Measurements from ENCODE around the gene FHL3. TPM values are rescaled to one million over a fixed set of nuclear protein-coding genes. Genes with fewer than 3 reads are reported as not detected.

The FHL3 gene
- total RNA-seq, 2 donors from 2014 or later, result 55.6 to 80.7 TPM

DNA sequence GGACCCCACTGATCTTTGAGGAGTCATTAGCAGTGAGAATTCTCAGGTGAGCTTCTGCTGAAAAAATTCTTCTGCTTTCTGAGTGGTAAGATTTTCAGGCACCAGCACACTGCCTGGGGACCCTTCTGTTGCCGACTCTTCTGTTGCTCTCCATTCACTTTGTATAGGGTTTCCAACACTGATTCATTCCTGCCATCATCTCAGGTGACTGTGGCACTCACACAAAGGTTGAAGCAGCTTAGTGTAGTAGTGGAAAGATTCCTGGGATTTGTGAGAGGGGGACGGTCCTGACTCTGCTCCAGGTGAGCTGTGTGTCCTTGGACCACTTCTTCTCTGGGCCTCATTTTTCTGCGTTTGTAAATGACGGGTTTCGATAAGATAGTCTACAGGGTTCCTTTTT, 16.7 kb upstream of the FHL3 start:
- DNase-seq (ENCODE audit: low spot score), result peak; percentile 37
- intact Hi-C loops (cut with DNase I), result loop anchor here in 1 of 2 donors (10.0 kb wide), 1 partner anchor 813 kb away; no protein-coding TSS in a partner anchor

DNA sequence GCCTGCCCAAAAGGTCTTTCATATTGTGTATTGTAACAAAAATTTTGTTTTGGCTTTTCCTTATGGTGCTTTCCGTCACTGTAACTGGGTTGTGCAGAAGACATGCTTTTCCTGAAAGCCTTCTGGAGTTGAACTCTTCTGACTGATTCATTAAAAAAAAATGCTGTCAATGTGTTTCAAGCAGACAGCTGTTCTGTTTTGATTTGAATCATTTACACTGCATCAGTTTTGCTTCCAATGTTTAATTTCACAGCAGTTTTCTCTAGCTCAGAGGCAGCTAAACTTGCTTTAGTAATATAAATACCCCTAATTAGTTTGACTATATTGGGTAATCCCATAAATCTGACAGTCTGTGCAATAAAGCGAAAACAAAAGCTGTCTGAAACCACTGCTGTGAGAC, 15.1 kb upstream of the FHL3 start:
- DNase-seq (ENCODE audit: low spot score), result no peak
- intact Hi-C loops (cut with DNase I), result loop anchor here in 1 of 2 donors (10.0 kb wide), 1 partner anchor 814 kb away; no protein-coding TSS in a partner anchor

DNA sequence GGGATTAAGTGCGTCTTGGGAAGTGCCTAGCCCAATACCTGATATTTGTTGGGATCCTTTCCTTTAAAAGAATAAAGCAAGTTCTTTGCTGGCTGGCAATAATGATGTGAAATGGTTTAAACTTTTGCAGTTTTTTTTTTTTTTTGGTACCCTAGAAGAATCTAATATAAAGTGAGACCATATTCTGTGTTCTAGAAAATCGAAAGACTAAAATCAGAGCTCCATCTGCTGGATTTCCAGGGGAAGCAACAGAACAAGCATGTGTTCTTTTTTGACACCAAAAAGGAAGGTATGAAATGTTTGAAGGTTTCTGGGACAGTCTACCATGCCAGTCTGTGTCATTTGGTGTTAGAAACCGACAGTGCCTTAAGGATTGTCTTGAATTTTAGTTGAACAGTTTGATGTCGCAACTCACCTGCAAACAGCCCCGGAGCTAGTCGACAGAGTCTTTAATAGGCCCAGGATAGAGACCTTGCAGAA, 13.6 kb upstream of the FHL3 start:
- intact Hi-C loops (cut with DNase I), result no loop called here
- no peak for DNase-seq (ENCODE audit: low spot score)

DNA sequence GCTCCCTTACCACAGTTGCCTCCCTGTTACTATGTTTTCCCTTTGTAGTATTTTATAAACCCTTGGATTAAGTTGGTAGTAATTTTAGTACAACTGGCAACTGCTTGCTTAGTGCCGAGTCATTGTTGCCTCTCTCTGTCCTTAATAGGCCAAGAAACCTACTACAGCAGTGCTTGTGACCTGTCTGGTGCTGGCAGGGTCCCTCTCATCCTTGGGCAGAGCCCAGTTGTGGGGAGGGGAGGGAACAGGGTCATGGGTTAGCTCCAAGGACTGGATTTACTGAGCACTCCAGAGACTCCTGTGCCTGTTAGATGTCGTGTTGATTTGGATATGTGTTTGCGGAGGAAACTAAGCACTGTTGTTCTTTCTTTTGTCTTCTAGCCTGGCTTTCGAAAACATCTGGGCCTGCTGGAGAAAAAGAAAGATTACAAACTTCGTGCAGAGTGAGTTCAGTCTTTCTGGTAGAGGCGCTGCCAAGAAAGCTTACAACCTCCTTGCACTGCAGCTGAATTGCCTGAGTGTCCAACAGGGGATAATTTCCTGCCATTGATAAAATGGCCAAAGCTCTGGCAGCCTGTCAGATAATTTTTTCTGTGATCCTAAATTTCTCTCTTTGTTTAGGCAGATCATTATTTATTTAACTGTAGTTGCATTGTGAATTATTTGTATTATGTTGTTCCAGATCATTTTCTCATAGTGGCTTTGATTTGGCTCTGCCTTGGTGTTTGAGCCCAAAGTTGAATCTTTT, 10.8 kb upstream of the FHL3 start:
- intact Hi-C loops (cut with DNase I), result no loop called here

DNA sequence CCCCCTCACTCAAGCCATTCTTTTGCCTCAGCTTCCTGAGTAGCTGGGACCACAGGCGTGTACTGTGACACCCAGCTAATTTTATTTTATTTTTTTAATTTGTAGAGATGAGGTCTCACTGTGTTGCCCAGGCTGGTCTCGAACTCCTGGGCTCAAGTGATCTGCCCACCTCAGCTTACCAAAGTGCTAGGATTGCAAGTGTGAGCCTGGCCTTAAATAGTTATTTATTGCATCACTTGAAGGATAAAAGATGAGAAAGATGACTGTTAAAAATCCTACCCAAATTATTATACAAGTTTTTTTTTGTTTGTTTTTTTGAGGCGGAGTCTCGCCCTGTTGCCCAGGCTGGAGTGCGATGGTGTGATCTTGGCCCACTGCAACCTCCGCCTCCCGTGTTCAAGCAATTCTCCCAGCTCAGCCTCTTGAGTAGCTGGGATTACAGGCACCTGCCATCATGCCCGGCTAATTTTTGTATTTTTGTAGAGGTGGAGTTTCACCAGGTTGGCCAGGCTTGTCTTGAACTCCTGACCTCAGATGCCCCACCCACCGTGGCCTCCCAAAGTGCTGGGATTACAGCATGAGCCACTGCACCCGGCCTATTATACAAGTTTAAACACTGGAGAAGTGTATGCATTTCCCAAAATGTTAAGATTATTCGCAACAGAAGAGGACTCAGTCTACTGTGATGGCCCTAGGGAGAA, 9.6 kb upstream of the FHL3 start:
- DNase-seq (ENCODE audit: low spot score), result peak; percentile 35
- intact Hi-C loops (cut with DNase I), result no loop called here

More for the DNA sequence above, 10.8 kb upstream of the FHL3 start:
- DNase-seq (ENCODE audit: low spot score), result peak; percentile 58

DNA sequence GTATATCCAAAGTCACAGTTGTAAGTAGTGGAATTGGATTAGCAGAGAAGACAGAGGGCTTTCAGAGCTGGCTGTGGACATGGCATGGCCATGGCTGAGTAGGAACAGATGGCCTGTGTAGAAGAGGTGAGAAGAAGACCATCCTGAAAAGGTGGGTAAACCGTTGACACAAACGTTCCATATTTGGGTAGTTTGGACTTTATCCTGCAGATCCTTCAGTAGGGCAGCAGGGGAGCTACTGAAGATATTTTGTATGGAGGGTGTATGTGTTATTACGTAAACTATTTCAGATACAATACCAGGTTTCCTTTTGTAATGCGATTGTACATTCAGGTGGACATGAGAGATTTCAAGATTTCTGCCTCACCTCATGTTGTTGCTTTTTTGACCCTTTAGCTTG, 8.9 kb upstream of the FHL3 start:
- intact Hi-C loops (cut with DNase I), result no loop called here
- DNase-seq (ENCODE audit: low spot score), result no peak

DNA sequence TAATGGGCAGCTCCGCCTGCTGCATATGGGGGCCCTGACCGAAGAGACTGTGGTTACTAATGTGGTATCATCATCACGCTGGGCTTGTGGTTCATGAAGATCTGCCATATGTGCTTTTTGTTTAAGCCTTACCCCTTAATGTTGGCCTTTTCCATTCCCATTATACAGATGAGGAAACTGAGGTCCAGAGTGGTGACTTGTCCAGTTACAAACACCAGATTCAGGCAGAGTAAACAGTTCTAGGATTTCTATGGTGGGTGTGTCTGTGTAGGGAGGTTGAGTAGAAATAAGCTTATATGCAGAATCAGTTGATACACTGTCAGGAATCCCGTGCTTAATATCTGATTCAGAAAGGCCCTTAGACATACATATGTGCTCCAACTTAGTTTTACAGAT, 7.9 kb upstream of the FHL3 start:
- intact Hi-C loops (cut with DNase I), result no loop called here
- no peak for DNase-seq (ENCODE audit: low spot score)

DNA sequence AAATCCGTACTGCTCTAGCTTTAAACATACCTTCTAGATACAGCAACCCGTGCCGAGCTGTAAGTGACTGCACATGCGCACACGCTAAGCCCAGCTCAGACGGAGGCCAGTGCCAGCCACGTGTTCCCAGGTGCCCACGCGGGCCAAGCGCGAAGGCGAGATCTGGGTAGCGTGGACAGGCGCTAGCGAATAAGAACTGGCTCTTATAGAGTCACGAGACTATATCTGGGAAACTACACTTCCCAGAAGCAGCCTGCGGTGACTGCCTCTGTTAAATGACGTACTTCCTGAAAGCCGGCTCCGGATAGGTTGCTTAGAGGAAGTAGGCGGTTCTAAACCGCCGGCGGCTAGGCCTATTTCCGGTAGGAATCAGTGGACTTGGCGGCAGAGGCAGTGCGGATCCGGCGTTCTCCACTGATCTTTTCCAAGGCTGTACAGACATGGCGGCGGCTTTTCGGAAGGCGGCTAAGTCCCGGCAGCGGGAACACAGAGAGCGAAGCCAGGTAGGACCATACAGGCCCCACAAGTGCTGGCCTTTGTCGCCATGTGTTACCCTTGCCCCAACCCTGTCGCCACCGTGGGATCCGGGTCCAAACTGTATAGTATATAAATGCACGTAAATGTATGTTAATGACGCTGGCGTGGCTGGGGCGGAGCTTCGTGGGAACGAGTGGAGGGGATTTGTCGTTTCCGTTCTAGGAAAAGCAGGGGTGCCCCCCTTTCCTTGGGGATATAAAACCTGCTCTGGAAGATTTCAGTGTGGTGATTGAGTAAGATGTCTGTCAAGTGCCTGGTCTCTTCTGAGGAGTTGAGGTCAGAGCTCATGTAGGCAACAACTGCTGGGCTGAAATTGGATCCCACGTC, 7.3 kb upstream of the FHL3 start, which contains the start of gene UTP11:
Gene UTP11 (plus strand): TSS at position 372 of the 864 bp plus-strand sequence. CDS start 69 bp downstream, at position 441.
- intact Hi-C loops (cut with DNase I), result no loop called here
- peak; percentile 97 for DNase-seq (ENCODE audit: low spot score)

DNA sequence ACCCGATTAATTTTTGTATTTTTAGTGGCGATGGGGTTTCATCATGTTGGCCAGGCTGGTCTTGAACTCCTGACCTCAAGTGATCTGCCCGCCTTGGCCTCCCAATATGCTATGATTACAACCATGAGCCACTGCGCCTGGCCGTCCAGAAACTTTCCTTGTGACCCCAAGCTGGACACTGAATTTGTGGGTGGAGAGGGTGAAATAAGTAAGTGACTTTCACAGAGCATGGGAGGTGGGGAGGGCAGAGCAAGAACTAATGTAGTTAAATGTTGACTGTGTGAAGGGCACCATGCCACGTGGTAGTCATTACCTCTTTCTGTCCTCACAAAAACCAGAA, 4.5 kb upstream of the FHL3 start:
- intact Hi-C loops (cut with DNase I), result no loop called here
- peak; percentile 36 for DNase-seq (ENCODE audit: low spot score)

DNA sequence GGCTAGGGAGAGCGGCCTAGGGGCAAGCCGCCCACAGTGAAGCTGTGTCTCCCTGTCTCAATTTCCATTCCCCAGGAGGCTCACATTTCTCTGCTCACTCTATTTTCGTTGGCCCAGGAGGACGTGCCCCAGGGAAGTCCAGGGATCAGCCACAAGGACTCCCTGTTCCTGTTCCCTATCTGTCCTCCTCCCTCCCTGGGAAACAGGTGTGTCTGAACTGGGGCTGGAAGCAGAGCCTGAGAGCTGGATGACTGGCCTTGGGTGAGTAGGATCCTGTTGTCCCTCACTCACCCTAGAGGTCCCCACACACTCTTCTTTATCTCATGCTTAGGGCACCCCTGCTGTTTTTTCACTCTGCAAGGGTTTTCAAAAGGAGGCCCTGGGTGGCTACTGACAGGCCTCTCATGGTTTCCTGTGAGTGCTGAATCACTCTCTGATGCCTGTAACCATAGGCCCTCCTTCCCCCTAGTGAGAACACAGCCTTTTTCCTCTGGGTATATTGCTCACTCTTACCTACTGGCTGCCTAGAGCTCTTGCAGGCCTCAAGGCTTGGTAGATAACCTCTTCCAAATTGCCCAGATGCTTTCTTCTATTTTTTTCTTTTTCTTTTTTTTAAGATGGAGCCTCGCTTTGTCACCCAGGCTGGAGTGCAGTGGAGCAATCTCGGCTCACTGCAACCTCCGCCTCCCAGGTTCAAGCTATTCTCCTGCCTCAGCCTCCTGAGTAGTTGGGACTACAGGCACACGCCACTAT, 4.0 kb upstream of the FHL3 start:
- peak; percentile 36 for DNase-seq (ENCODE audit: low spot score)
- intact Hi-C loops (cut with DNase I), result no loop called here

DNA sequence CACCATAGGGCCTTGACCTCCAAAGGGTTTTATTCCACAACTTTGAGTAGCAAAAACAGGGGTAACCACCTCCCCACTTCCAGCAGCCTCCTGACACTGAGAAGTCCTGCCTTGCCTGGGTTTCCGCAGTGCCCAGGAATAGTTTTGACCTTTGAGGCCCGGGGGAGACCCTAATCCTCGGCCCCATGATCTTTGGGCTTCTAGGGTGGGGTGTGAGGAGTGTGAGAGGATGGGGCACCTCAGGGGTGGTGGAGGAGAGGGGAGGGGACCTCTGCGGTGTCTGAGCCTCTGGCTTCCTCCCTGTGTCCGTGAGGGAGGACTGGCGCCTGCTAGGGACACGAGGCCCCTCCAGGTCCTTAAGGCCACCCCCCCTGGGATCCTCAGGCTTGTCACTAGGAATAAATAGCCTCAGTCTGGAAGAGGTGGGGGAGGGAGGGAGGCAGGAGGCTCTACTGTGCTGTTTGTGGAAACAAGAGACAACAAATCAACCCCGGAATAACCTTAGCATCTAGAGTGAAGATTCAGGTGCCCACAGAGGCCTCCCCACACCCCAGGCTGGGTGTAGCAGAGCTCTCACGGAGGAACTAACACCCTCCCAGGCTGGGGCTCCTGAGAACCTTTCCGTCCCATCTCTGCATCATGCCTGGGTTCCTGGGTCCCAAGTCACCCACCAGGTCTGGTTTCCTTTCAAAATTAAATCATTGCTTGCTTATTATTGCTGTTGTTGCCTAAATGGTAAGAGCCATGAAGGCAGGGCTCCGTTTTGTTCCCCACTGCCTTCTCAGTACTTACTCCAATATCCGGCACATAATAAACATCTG, 904 bp upstream of the FHL3 start:
- intact Hi-C loops (cut with DNase I), result no loop called here
- peak; percentile 62 for DNase-seq (ENCODE audit: low spot score)

DNA sequence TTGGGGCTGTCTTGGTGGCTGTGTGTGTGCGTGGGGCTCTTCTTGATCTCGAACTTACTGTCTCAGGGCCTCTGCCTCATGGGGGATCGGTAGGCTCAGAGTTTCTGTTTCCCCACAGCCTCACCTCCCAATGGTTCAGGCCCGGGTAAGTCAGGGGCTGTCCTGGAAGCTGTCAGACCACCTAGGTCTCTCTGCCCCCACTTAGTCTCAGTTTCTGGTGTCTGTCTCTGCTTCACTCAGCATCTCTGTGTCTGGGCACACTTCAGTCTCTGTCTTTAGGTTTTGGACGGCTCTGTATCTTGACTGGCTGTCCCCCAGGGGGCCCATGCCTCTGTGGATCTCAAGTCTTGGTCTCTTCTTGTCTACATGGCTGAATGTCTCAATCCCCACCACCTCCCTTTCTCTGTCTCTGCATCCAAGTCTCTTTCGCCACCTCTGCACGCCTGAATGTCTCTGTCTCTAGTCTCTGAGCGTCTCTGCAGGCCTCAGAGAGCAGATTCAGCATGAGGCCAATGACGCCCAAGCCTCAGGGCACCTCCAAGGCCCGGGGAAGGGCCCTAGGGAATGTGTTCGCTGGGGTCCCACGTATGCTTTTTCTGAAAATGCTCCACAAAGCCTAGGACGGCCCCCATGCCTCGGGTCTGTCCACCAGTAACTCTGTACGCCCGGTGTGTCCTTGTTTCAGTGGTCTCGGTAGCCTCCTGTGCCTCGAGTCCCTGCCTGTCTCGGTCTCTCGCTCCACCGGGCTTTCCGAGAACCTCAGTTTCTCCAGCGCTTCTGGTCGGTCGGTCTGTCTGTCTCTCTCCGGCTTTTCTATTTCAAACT, 818 bp downstream of the FHL3 start:
- peak; percentile 76 for DNase-seq (ENCODE audit: low spot score)
- intact Hi-C loops (cut with DNase I), result no loop called here

DNA sequence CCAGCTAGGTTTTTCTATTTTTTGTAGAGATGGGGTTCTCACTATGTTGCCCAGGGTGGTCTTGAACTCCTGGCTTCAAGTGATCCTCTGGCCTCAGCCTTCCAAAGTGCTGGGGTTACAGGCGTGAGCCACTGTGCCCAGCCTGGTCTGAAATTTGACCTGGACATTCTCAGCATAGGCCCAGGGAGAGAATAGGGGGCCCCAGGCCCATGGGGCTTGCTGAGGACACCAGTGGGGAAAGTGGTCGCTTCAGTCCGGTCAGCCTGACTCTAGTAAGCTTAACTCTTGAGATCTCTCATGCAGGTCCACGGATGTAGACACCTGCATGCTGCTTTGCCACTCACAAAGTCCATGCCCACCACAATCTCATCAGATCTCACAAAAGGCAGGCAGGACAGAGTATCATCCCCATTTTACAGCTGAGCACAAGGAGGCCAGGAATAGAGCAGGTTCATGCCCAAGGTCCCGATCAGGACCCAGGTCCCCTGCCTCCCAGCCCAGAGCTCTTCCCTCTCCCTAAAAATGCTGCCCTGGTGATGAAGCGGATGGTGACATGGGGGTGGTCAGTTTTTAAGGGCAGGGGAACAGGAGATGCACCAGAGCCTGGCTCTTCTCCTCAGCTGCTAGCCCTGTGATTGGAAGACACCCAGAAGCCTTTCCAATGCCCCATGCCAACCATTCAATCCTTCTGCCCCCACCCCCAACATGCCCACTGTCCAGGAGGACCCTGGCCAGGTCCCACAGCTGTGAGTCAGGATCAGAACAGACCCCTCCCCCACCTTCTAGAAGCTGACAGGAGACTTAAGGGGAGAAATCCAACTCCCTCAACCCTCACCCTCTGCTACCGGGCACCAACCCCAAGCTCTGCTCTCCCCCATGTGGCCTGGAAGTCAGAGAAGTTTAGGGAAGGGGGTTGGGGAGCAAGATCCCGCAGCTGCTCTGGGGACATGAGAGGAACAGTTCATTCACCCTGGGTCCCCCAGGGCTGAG, 1.8 kb downstream of the FHL3 start:
- peak; percentile 67 for DNase-seq (ENCODE audit: low spot score)
- intact Hi-C loops (cut with DNase I), result no loop called here

DNA sequence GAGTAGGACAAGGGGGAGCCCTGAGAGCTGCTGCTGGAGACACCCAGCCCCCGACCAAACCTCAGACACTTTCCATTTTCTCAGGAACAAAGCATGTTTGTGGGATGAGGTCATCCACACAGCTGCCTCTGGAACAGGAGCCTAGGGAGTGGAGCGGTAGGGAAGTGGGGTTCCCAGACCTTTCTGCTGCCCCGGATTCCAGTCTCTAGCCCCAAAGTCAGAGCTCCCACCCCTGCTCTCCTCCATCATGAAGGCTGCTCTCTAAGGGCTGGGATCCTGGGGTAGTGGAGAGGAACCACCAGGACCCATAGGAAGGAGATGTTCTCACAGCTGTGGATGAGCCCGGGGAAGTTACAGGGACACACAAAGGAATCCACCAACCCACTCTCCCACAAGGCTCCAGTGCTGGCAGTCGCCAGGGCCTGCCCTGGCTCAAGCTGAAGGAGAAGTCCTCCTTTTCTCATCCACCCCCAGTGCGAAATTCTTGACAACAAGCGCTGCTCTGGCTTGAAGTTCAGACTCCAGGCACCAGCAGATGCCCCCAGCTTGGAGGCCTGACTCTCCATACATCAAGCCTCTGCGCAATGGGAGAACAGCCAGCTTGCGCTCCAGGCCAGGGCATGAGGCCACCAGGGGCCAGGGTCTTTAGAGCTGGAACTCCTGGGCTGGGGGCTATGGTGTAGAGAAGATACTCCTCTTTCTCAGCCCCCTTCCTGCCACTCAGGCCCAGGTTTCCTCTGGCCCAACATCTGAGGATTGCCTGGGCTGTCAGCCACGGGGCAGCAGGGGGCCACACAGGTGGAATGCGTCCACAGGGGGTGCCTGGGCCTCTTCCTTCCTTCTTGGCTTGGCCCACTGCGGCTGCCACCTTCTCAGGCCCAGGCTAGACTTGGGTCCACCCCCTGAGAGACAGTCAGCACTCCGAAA, 4.5 kb downstream of the FHL3 start:
- intact Hi-C loops (cut with DNase I), result no loop called here
- DNase-seq (ENCODE audit: low spot score), result peak; percentile 84

DNA sequence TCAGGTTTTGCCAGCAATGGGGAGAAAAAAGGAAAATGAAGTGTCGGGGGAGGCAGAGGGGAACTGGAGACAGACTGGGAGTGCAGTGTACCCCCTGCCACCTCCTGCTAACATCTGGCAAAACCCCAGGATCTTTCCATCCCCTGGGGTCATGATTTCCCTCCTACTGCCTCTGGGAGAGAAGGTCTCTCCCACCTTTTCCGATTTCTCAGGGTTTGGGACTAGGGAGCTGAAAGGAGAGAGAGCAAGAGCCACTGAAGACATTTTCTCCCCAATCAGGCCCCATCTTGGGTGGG, 5.1 kb downstream of the FHL3 start:
- DNase-seq (ENCODE audit: low spot score), result no peak
- intact Hi-C loops (cut with DNase I), result no loop called here
